ENCODE data around the gene PLSCR4. TPM values are rescaled to one million over a fixed set of nuclear protein-coding genes. Genes with fewer than 3 reads are reported as not detected.

Gene PLSCR4
- total and polyA plus RNA-seq, 2 of the 8 experiments (the other 6 are each of a cell fraction or from before 2014, with no cell fraction given) = 1.8 to 2.9 TPM

GRCh38 chr3:146217324-146217723 lies 33.6 kb downstream of the PLSCR4 start:
- 94% methylated on average over 2 of the region's 2 CpGs; no CpG with 5 or more reads in 1 of the 2 experiments for WGBS, 2 experiments (ENCODE audit: extremely low coverage in 1 of 2, insufficient coverage in 1 of 2, insufficient read length in 1 of 2, insufficient replicate concordance in 2 of 2, low coverage in 1 of 2, low lambda C conversion rate in 2 of 2, missing lambda C conversion rate in 1 of 2)
- Histone ChIP-seq H2BK5ac (ENCODE audit: low read depth, low read length) (no peak overlapping the region), H2AFZ (ENCODE audit: low read length) (no peak overlapping the region), H3K4me1 (replicated peaks in 1 of 4; ENCODE audit: control insufficient read depth in 3 of 4, insufficient read depth in 4 of 4, low read length in 3 of 4) (no peaks in the 10 kb centered on the region), H3K79me2 (ENCODE audit: control insufficient read depth in 1 of 2, insufficient read depth in 2 of 2, low read length in 2 of 2) (no peaks in the 10 kb centered on the region), H4K8ac (ENCODE audit: extremely low read depth, insufficient read depth, low read length) (no peak overlapping the region), H4K20me1 (replicated peaks in 1 of 2; ENCODE audit: control insufficient read depth in 1 of 2, insufficient read depth in 2 of 2, low read length in 2 of 2) (no peaks in the 10 kb centered on the region), H2BK15ac (ENCODE audit: low read length) (no peak overlapping the region), H2BK12ac (ENCODE audit: low read depth, low read length) (peak overlapping the region; percentile 60; the same call in 1 of the 2 replicates), H2BK120ac (replicated peaks; ENCODE audit: low read depth, low read length) (no peak overlapping the region), H3K9ac (replicated peaks in 1 of 4; ENCODE audit: extremely low read depth in 1 of 4, low read depth in 3 of 4, low read length in 3 of 4) (no peak overlapping the region), H3K56ac (replicated peaks; ENCODE audit: insufficient read length, low read depth, low read length) (no peak overlapping the region), H3K36me3 (ENCODE audit: control insufficient read depth in 2 of 4, insufficient read depth in 4 of 4, low read length in 3 of 4) (no peaks in the 10 kb centered on the region), H2BK20ac (ENCODE audit: low read length) (no peak overlapping the region), H3K9me3 (ENCODE audit: insufficient read depth in 2 of 2, low read depth in 1 of 2, low read length in 1 of 2) (no peaks in the 10 kb centered on the region), H3K79me1 (ENCODE audit: low read depth, low read length) (no peaks in the 10 kb centered on the region), H3K4me3 (ENCODE audit: extremely low read depth in 1 of 4, insufficient read depth in 2 of 4, low read depth in 3 of 4, low read length in 4 of 4) (no peak overlapping the region), H3K27ac (ENCODE audit: low read depth, low read length) (no peak overlapping the region), H3K4me2 (ENCODE audit: insufficient read depth in 1 of 2, low read depth in 2 of 2, low read length in 2 of 2) (no peak overlapping the region), H3K27me3 (replicated peaks in 1 of 4; ENCODE audit: control insufficient read depth in 3 of 4, extremely low read depth in 1 of 4, insufficient read depth in 3 of 4, low read length in 3 of 4) (no peaks in the 10 kb centered on the region), H3K18ac (ENCODE audit: extremely low read depth, low read length) (no peak overlapping the region), H4K91ac (replicated peaks; ENCODE audit: insufficient read length, low read length) (no peak overlapping the region), H4K5ac (ENCODE audit: insufficient read length, low read depth, low read length) (no peak overlapping the region), H2AK5ac (ENCODE audit: low read depth, low read length) (no peak overlapping the region), H3K14ac (ENCODE audit: insufficient read length) (no peak overlapping the region), H3K4ac (replicated peaks; ENCODE audit: insufficient read length, low read depth, low read length) (no peak overlapping the region), H3K23me2 (ENCODE audit: low read depth, low read length) (no peaks in the 10 kb centered on the region), H3K23ac (ENCODE audit: insufficient read length) (no peak overlapping the region)
- POLR2A ChIA-PET (ENCODE audit: partially characterized antibody) = no interaction called here
- CTCF ChIA-PET (ENCODE audit: partially characterized antibody) = interaction anchor here (1.9 kb wide), 1 partner anchor 358 kb away, joined by 4 read pairs; no protein-coding TSS in a partner anchor
- DNase-seq (ENCODE audit: low read depth in 1 of 2, low spot score in 2 of 2) = no peak
- no peak for FAIRE-seq
- TF ChIP-seq RXRA (IDR thresholded peaks at IDR 0.05; ENCODE audit: insufficient read depth, low read depth, low read length) = no peak
- no peak for TF ChIP-seq EGR1 (IDR thresholded peaks at IDR 0.05; ENCODE audit: borderline replicate concordance, low read depth, low read length)
- no peak for TF ChIP-seq TCF12 (IDR thresholded peaks at IDR 0.05; ENCODE audit: low read depth, low read length)
- TF ChIP-seq CEBPB (IDR thresholded peaks at IDR 0.05; ENCODE audit: low read depth, low read length) = no peak
- TF ChIP-seq NANOG (IDR thresholded peaks at IDR 0.05; ENCODE audit: insufficient read depth, low read depth, low read length, poor library complexity, severe bottlenecking) = no peak
- TF ChIP-seq CREB1 (IDR thresholded peaks at IDR 0.05) = no peak
- no peak for TF ChIP-seq JUN (IDR thresholded peaks at IDR 0.05; ENCODE audit: low read depth, low read length)
- no peak for TF ChIP-seq BRCA1 (IDR thresholded peaks at IDR 0.05; ENCODE audit: low read depth, low read length)
